Measurements from ENCODE around the gene LYPD5.
"Not testable (repeated sequence)": the region's sequence is repeated elsewhere in the genome, so short reads cannot be mapped to it uniquely, and the experiment has no call there.

Gene LYPD5

GRCh38 chr19:43806401-43806800 is 4.2 kb upstream of the LYPD5 start:
- DNase-seq (ENCODE audit: low read depth) = not testable (repeated sequence)

- DNase-seq (ENCODE audit: low read depth) = no peak
Observed at GRCh38 chr19:43804432-43804831, 2.2 kb upstream of the LYPD5 start.

GRCh38 chr19:43799502-43800142 is 2.6 kb downstream of the LYPD5 start:
- DNase-seq (ENCODE audit: low read depth) = no peak

- peak; percentile 59 for DNase-seq (ENCODE audit: low read depth)
Observed at GRCh38 chr19:43798546-43799409, 3.5 kb downstream of the LYPD5 start.

GRCh38 chr19:43798026-43798545 is 4.2 kb downstream of the LYPD5 start:
- no peak for DNase-seq (ENCODE audit: low read depth)

- no peak for DNase-seq (ENCODE audit: low read depth)
Observed at GRCh38 chr19:43797556-43797955, 4.7 kb downstream of the LYPD5 start.

GRCh38 chr19:43797118-43797517 is 5.1 kb downstream of the LYPD5 start:
- DNase-seq (ENCODE audit: low read depth) = no peak

- no peak for DNase-seq (ENCODE audit: low read depth)
Observed at GRCh38 chr19:43790587-43790986, 11.7 kb downstream of the LYPD5 start.

- DNase-seq (ENCODE audit: low read depth) = no peak
Observed at GRCh38 chr19:43789029-43789428, 13.2 kb downstream of the LYPD5 start.

GRCh38 chr19:43786665-43787064 is 15.6 kb downstream of the LYPD5 start:
- DNase-seq (ENCODE audit: low read depth) = no peak

GRCh38 chr19:43784981-43785808 is 17.1 kb downstream of the LYPD5 start:
- no peak for DNase-seq (ENCODE audit: low read depth)

GRCh38 chr19:43784241-43784980 is 17.8 kb downstream of the LYPD5 start:
- DNase-seq (ENCODE audit: low read depth) = peak; percentile 50

- no peak for DNase-seq (ENCODE audit: low read depth)
Observed at GRCh38 chr19:43783636-43784035, 18.6 kb downstream of the LYPD5 start.

- DNase-seq (ENCODE audit: low read depth) = no peak
Observed at GRCh38 chr19:43782689-43783231, 19.5 kb downstream of the LYPD5 start.

GRCh38 chr19:43782311-43782660 is 20.0 kb downstream of the LYPD5 start:
- no peak for DNase-seq (ENCODE audit: low read depth)

GRCh38 chr19:43781630-43782310 is 20.5 kb downstream of the LYPD5 start:
- no peak for DNase-seq (ENCODE audit: low read depth)

- peak; percentile 68 for DNase-seq (ENCODE audit: low read depth)
Observed at GRCh38 chr19:43780706-43781525, 21.3 kb downstream of the LYPD5 start, which contains the start of gene KCNN4. TSS of gene KCNN4 (minus strand) at chr19:43780973. CDS start at chr19:43780861, 112 bp downstream.

GRCh38 chr19:43779820-43780219 is 22.4 kb downstream of the LYPD5 start:
- no peak for DNase-seq (ENCODE audit: low read depth)

GRCh38 chr19:43779147-43779819 is 23.0 kb downstream of the LYPD5 start:
- no peak for DNase-seq (ENCODE audit: low read depth)

All from activated T-cell treated with anti-CD3 and anti-CD28 coated beads for 24 hours (primary cell).